SK-N-SH (cell line): Measurements from ENCODE around the gene C17orf75. TPM values are rescaled to one million over a fixed set of nuclear protein-coding genes. Genes with fewer than 3 reads are reported as not detected.
A peak's percentile ranks its signal among the peaks of the same experiment; 100 is the strongest.
"Not testable (repeated sequence)": the region's sequence is repeated elsewhere in the genome, so short reads cannot be mapped to it uniquely, and the experiment has no call there.

ENCODE experiments used
- CTCF ChIA-PET: fragments of 300-600, 350-600 bp; formaldehyde crosslinking; extraction: SDS; loops from one replicate; lab custom pipeline; 2021; lab: Yijun Ruan, JAX
- POLR2A ChIA-PET: fragments of 350-600 bp; sonication (Branson Sonifier 250); formaldehyde crosslinking; extraction: SDS; loops from one replicate; lab custom pipeline; 2020; ENCODE audit warnings: antibody characterized with exemption, inconsistent platforms; lab: Yijun Ruan, JAX
- DNase-seq: peaks from one replicate; pipeline ENCODE4 v3.0.0; 2012
- H2AFZ ChIP-seq: fragments of 200-600 bp; sonication (generic); 2 replicates; pipeline ENCODE4 v1.8.1; 2016; ENCODE audit warnings: antibody characterized with exemption, mild to moderate bottlenecking, low read depth
- H3F3A ChIP-seq: fragments of 200-600 bp; sonication (generic); replicated peaks from 2 replicates; pipeline ENCODE3; 2016; ENCODE audit warnings: antibody characterized with exemption, mild to moderate bottlenecking; ENCODE audit not compliant: insufficient read depth
- H3K27ac ChIP-seq, 2 experiments: fragments of 200-500 bp in 1 of 2; fragments of 200-600 bp in 1 of 2; sonication (Bioruptor generic) in 1 of 2; sonication (generic), shearing (Covaris generic) in 1 of 2; 2 replicates each; pipeline versions ENCODE4 v1.5.1 to v1.6.1; 2014 to 2016; ENCODE audit warnings: low read depth in 2 of 2, inconsistent platforms in 1 of 2, low read length in 1 of 2, mild to moderate bottlenecking in 1 of 2, mixed read lengths in 1 of 2
- H3K27me3 ChIP-seq: fragments of 200-600 bp; sonication (generic), shearing (Covaris generic); 2 replicates; pipeline ENCODE4 v1.6.1; 2016; ENCODE audit warnings: mixed run types; ENCODE audit not compliant: insufficient read depth
- H3K36me3 ChIP-seq, 2 experiments: fragments of 200-500 bp in 1 of 2; fragments of 200-600 bp in 1 of 2; sonication (Bioruptor generic) in 1 of 2; sonication (generic) in 1 of 2; replicated peaks in 1 of 2; 2 replicates each; pipeline versions ENCODE3 to v1.5.1; 2014 to 2016; ENCODE audit warnings: low read length in 1 of 2, mild to moderate bottlenecking in 1 of 2; ENCODE audit not compliant: insufficient read depth in 2 of 2, control insufficient read depth in 1 of 2
- H3K4me1 ChIP-seq, 2 experiments: fragments of 200-500 bp in 1 of 2; fragments of 200-600 bp in 1 of 2; sonication (Bioruptor generic) in 1 of 2; sonication (generic), shearing (Covaris generic) in 1 of 2; 2 replicates each; pipeline versions ENCODE4 v1.5.1 to v1.6.1; 2014 to 2016; ENCODE audit warnings: low read depth in 1 of 2, low read length in 1 of 2, mixed run types in 1 of 2; ENCODE audit not compliant: insufficient read depth in 2 of 2, control insufficient read depth in 1 of 2
- H3K4me2 ChIP-seq: fragments of 200-600 bp; sonication (generic), shearing (Covaris generic); 2 replicates; pipeline ENCODE4 v1.6.1; 2017; ENCODE audit warnings: mixed run types
- H3K4me3 ChIP-seq, 2 experiments: fragments of 200-500 bp in 1 of 2; fragments of 200-600 bp in 1 of 2; sonication (Bioruptor generic) in 1 of 2; sonication (generic), shearing (Covaris generic) in 1 of 2; 2 replicates each; pipeline versions ENCODE4 v1.5.1 to v1.8.1; 2014 to 2016; ENCODE audit warnings: low read depth in 2 of 2, inconsistent platforms in 1 of 2, low read length in 1 of 2, mild to moderate bottlenecking in 1 of 2, mixed read lengths in 1 of 2, moderate library complexity in 1 of 2
- H3K79me2 ChIP-seq: fragments of 200-600 bp; sonication (generic); 2 replicates; pipeline ENCODE4 v1.8.1; 2017; ENCODE audit warnings: mild to moderate bottlenecking; ENCODE audit not compliant: insufficient read depth
- H3K9ac ChIP-seq: fragments of 200-600 bp; sonication (generic); 2 replicates; pipeline ENCODE4 v1.6.1; 2017; ENCODE audit warnings: mixed run types
- H3K9me2 ChIP-seq: fragments of 200-600 bp; sonication (generic); 2 replicates; pipeline ENCODE4 v1.6.1; 2017; ENCODE audit warnings: mixed run types
- H3K9me3 ChIP-seq: fragments of 200-600 bp; sonication (generic); 2 replicates; pipeline ENCODE4 v1.6.1; 2017; ENCODE audit warnings: mixed run types, mild to moderate bottlenecking, moderate library complexity
- H4K20me1 ChIP-seq: fragments of 200-600 bp; sonication (generic); 2 replicates; pipeline ENCODE4 v1.6.1; 2017; ENCODE audit warnings: mild to moderate bottlenecking, mixed run types; ENCODE audit not compliant: insufficient read depth
- EZH2phosphoT487 ChIP-seq: fragments of 200-600 bp; sonication (generic); IDR thresholded peaks from 2 replicates; pipeline ENCODE4 v1.6.1; 2017; ENCODE audit warnings: low read depth, mixed run types, mild to moderate bottlenecking, antibody characterized with exemption, moderate library complexity, borderline replicate concordance
- JUND ChIP-seq: IDR thresholded peaks from 2 replicates; pipeline ENCODE4 v1.4.0; 2012
- MAX ChIP-seq: IDR thresholded peaks from 2 replicates; pipeline ENCODE4 v1.4.0; 2012; ENCODE audit warnings: low read depth
- TAF1 ChIP-seq: IDR thresholded peaks from 2 replicates; pipeline ENCODE4 v1.6.1; 2012; ENCODE audit warnings: low read depth, mild to moderate bottlenecking, low read length, moderate library complexity, borderline replicate concordance
- USF2 ChIP-seq: fragments of 150-350 bp; IDR thresholded peaks from 2 replicates; pipeline ENCODE4 v1.6.1; 2017; ENCODE audit warnings: antibody characterized with exemption, low read length, low read depth, borderline replicate concordance
- ZBTB33 ChIP-seq: IDR thresholded peaks from 2 replicates; pipeline ENCODE4 v1.4.0; 2012; ENCODE audit warnings: low read depth, borderline replicate concordance
- WGBS: methylation state at CpG from one replicate; pipeline ENCODE4 v1.1.6; 2017; ENCODE audit warnings: low lambda C conversion rate; 5-methylcytosine and 5-hydroxymethylcytosine counted together
- polyA plus RNA-seq, 3 experiments: library from polyadenylated mRNA; depleted of rRNA; stranded (reverse); fragments of >200 nt; gene quantifications; 2 replicates each; pipeline ENCODE4 v1.2.3, GENCODE V29; 2012

The C17orf75 gene
- polyA plus RNA-seq, 1 of the 3 experiments (the other 2 are of a cell fraction), result 14.2 TPM

- H3K27ac ChIP-seq, result no peak overlapping the region
- ChIA-PET POLR2A (no interaction called here), CTCF (no interaction called here)
- H3K9me3 ChIP-seq, result no peaks in the 10 kb centered on the region
- peaks cover 97% of the 10 kb centered on the region for H4K20me1 ChIP-seq
- TF ChIP-seq TAF1 (no peak), JUND (no peak), ZBTB33 (no peak), USF2 (no peak), EZH2phosphoT487 (no peak), MAX (no peak)
- H3K27me3 ChIP-seq, result no peaks in the 10 kb centered on the region
- no peak for DNase-seq
- H3K79me2 ChIP-seq, result peaks cover 99% of the 10 kb centered on the region
- H3F3A ChIP-seq, result peaks cover 32% of the 10 kb centered on the region
- peaks cover 48 to 77% of the 10 kb centered on the region in 2 experiments for H3K36me3 ChIP-seq
- no peak overlapping the region for H3K9ac ChIP-seq
- H3K9me2 ChIP-seq, result no peaks in the 10 kb centered on the region
- peaks cover 7 to 16% of the 10 kb centered on the region in 2 experiments; a peak in 3 of 4 replicates for H3K4me1 ChIP-seq
- peak overlapping the region; percentile 10; the same call in 1 of the 2 replicates for H3K4me2 ChIP-seq
- H3K4me3 ChIP-seq, result no peak overlapping the region
- H2AFZ ChIP-seq, result no peak overlapping the region
- 88% methylated on average over 6 of the region's 6 CpGs for WGBS
These were observed 13.8 kb upstream of the C17orf75 start for GRCh38 chr17:32355649-32356377.

- WGBS, result 90% methylated on average over 9 of the region's 9 CpGs
- H3K36me3 ChIP-seq, result peaks cover 24 to 48% of the 10 kb centered on the region in 2 experiments
- POLR2A ChIA-PET, result not testable (repeated sequence)
These were observed 10.8 kb upstream of the C17orf75 start for GRCh38 chr17:32352734-32353133.

More at GRCh38 chr17:32352734-32353133, 10.8 kb upstream of the C17orf75 start:
- CTCF ChIA-PET, H3K9me2 ChIP-seq, DNase-seq, H3K9me3 ChIP-seq, H3K27me3 ChIP-seq, H2AFZ ChIP-seq, H3K27ac ChIP-seq: not testable (repeated sequence)
- peaks cover 92% of the 10 kb centered on the region for H3K79me2 ChIP-seq
- H3K4me2 ChIP-seq, result peak overlapping the region; percentile 76
- H3F3A ChIP-seq, result peaks cover 20% of the 10 kb centered on the region
- peaks cover 7 to 16% of the 10 kb centered on the region in 2 experiments; a peak in 3 of 4 replicates for H3K4me1 ChIP-seq
- H4K20me1 ChIP-seq, result peaks cover 68% of the 10 kb centered on the region
- H3K4me3 ChIP-seq, result peak overlapping the region; percentile 78 to 95
- peak overlapping the region; percentile 100; the same call in 1 of the 2 replicates for H3K9ac ChIP-seq
